ENCODE data around the gene TAF11.
"Not testable (repeated sequence)": the region's sequence is repeated elsewhere in the genome, so short reads cannot be mapped to it uniquely, and the experiment has no call there.

TAF11 gene

GRCh38 chr6:34852406-34853085 is 35.3 kb downstream of the TAF11 start:
- Histone ChIP-seq H3K27me3 (ENCODE audit: insufficient read depth, poor library complexity, severe bottlenecking) (no peaks in the 10 kb centered on the region), H3K27ac (replicated peaks) (no peak overlapping the region), H3K4me3 (replicated peaks; ENCODE audit: insufficient read depth, low read length) (no peak overlapping the region)
- DNase-seq (ENCODE audit: low read depth in 1 of 2, low spot score in 1 of 2), result no peak
- TF ChIP-seq SPI1 (IDR thresholded peaks at IDR 0.05; ENCODE audit: borderline replicate concordance, low read depth) (no peak), REST (IDR thresholded peaks at IDR 0.05; ENCODE audit: insufficient replicate concordance, low read depth) (no peak), CTCF (IDR thresholded peaks at IDR 0.05; ENCODE audit: insufficient read depth, low read length) (no peak), GABPA (IDR thresholded peaks at IDR 0.05; ENCODE audit: low read depth) (no peak), POLR2AphosphoS5 (IDR thresholded peaks at IDR 0.05; ENCODE audit: low read depth) (no peak)

GRCh38 chr6:34851361-34851760 is 36.5 kb downstream of the TAF11 start:
- no peak for DNase-seq (ENCODE audit: low read depth in 1 of 2, low spot score in 1 of 2)
- no peak overlapping the region for H3K4me3 ChIP-seq (replicated peaks; ENCODE audit: insufficient read depth, low read length)
- TF ChIP-seq REST (IDR thresholded peaks at IDR 0.05; ENCODE audit: insufficient replicate concordance, low read depth), result no peak
- no peaks in the 10 kb centered on the region for H3K27me3 ChIP-seq (ENCODE audit: insufficient read depth, poor library complexity, severe bottlenecking)
- H3K27ac ChIP-seq (replicated peaks), result no peak overlapping the region

- DNase-seq (ENCODE audit: low read depth in 1 of 2, low spot score in 1 of 2); H3K27me3 ChIP-seq (ENCODE audit: insufficient read depth, poor library complexity, severe bottlenecking); H3K4me3 ChIP-seq (replicated peaks; ENCODE audit: insufficient read depth, low read length); H3K27ac ChIP-seq (replicated peaks): not testable (repeated sequence)
These were observed 38.8 kb downstream of the TAF11 start for GRCh38 chr6:34849066-34849465.

- no peaks in the 10 kb centered on the region for H3K27me3 ChIP-seq (ENCODE audit: insufficient read depth, poor library complexity, severe bottlenecking)
- no peak for DNase-seq (ENCODE audit: low read depth in 1 of 2, low spot score in 1 of 2)
- TF ChIP-seq POLR2AphosphoS5 (IDR thresholded peaks at IDR 0.05; ENCODE audit: low read depth) (no peak), REST (IDR thresholded peaks at IDR 0.05; ENCODE audit: insufficient replicate concordance, low read depth) (no peak), CTCF (IDR thresholded peaks at IDR 0.05; ENCODE audit: insufficient read depth, low read length) (no peak), SPI1 (IDR thresholded peaks at IDR 0.05; ENCODE audit: borderline replicate concordance, low read depth) (no peak), GABPA (IDR thresholded peaks at IDR 0.05; ENCODE audit: low read depth) (no peak)
- no peak overlapping the region for H3K27ac ChIP-seq (replicated peaks)
- no peak overlapping the region for H3K4me3 ChIP-seq (replicated peaks; ENCODE audit: insufficient read depth, low read length)
These were observed 48.0 kb downstream of the TAF11 start for GRCh38 chr6:34839666-34840352.

All from HL-60 (cell line).